Thyroid gland (tissue), 4 donors: ENCODE data around the gene WNK1. TPM values are rescaled to one million over a fixed set of nuclear protein-coding genes. Genes with fewer than 3 reads are reported as not detected.
A peak's percentile ranks its signal among the peaks of the same experiment; 100 is the strongest.

Experiments used
- DNase-seq, 2 donors: peaks; one replicate each; pipeline ENCODE4 v3.0.0-alpha.2; 2019
- H3K27ac ChIP-seq, 3 donors: fragments of 200-600 bp; sonication (generic); 1 replicate in 2 of 3; 2 replicates in 1 of 3; pipeline ENCODE4 v1.5.1; 2016 to 2019; ENCODE audit warnings: mild to moderate bottlenecking in 1 of 3, moderate library complexity in 1 of 3
- H3K27me3 ChIP-seq: fragments of 200-600 bp; sonication (generic); one replicate; pipeline ENCODE4 v1.5.1; 2019
- H3K36me3 ChIP-seq, 2 donors: fragments of 200-600 bp; sonication (generic); one replicate each; pipeline ENCODE4 v1.5.1; 2016 to 2019
- H3K4me1 ChIP-seq, 2 donors: fragments of 200-600 bp; sonication (generic); one replicate each; pipeline ENCODE4 v1.5.1; 2017 to 2019
- H3K4me3 ChIP-seq, 3 donors: fragments of 200-600 bp; sonication (generic); replicated peaks in 1 of 3; 1 replicate in 2 of 3; 2 replicates in 1 of 3; pipeline ENCODE4 v1.5.1; 2016; ENCODE audit warnings: mild to moderate bottlenecking in 1 of 3
- H3K9me3 ChIP-seq: fragments of 200-600 bp; sonication (generic); one replicate; pipeline ENCODE4 v1.5.1; 2017
- CTCF ChIP-seq, 6 experiments: fragments of 200-600 bp in 3 of 6; fragments of 450-650 bp in 3 of 6; sonication (generic) in 3 of 6; IDR thresholded peaks; one replicate each; pipeline ENCODE4 v1.5.1; 2016 to 2019; ENCODE audit warnings: antibody characterized with exemption in 6 of 6, mild to moderate bottlenecking in 2 of 6, inconsistent platforms in 1 of 6, moderate library complexity in 1 of 6
- POLR2A ChIP-seq, 2 donors: fragments of 450-650 bp; IDR thresholded peaks; one replicate each; pipeline ENCODE4 v1.6.1; 2017; ENCODE audit warnings: antibody characterized with exemption in 2 of 2, mild to moderate bottlenecking in 2 of 2, moderate library complexity in 1 of 2
- WGBS, 2 donors: methylation state at CpG; one replicate each; pipeline ENCODE4 v1.1.5; 2017; 5-methylcytosine and 5-hydroxymethylcytosine counted together
- intact Hi-C: fragments of 100-400 bp; cut with DNase I; formaldehyde crosslinking; loops from one replicate; pipeline ENCODE4 v1.15.1; 2023
- total RNA-seq, 4 donors: library from RNA; depleted of rRNA; stranded (reverse); fragments of >200 nt; gene quantifications; one replicate each; pipeline ENCODE4 v1.2.3, GENCODE V29; 2016

WNK1 gene
- total RNA-seq, 4 donors from 2014 or later = 90.0 to 211 (median 109) TPM

GRCh38 chr12:938810-939209 lies 186.4 kb downstream of the WNK1 start:
- intact Hi-C loops = no loop called here
- no peak for TF ChIP-seq POLR2A (IDR thresholded peaks at IDR 0.05)
- TF ChIP-seq CTCF (IDR thresholded peaks at IDR 0.05) = no peak

GRCh38 chr12:943051-943450 lies 190.7 kb downstream of the WNK1 start:
- no peaks in the 10 kb centered on the region for H3K27me3 ChIP-seq
- H3K36me3 ChIP-seq = no peaks in the 10 kb centered on the region
- TF ChIP-seq POLR2A (IDR thresholded peaks at IDR 0.05) = no peak
- TF ChIP-seq CTCF (IDR thresholded peaks at IDR 0.05) = no peak
- WGBS, 2 donors = 78 to 95% methylated on average over 6 of the region's 6 CpGs
- no peak for DNase-seq
- peaks cover 3 to 14% of the 10 kb centered on the region in 2 donors for H3K4me1 ChIP-seq
- H3K9me3 ChIP-seq = no peaks in the 10 kb centered on the region
- no peak overlapping the region for H3K4me3 ChIP-seq
- intact Hi-C loops = no loop called here
- H3K27ac ChIP-seq = no peak overlapping the region

More at GRCh38 chr12:938810-939209, 186.4 kb downstream of the WNK1 start:
- DNase-seq = no peak
- no peak overlapping the region for H3K27ac ChIP-seq
- no peak overlapping the region for H3K4me3 ChIP-seq
- 92 to 94% methylated on average over 3 of the region's 3 CpGs for WGBS, 2 donors
- H3K9me3 ChIP-seq = no peaks in the 10 kb centered on the region
- H3K4me1 ChIP-seq = peaks cover 6 to 12% of the 10 kb centered on the region in 2 donors
- H3K27me3 ChIP-seq = no peaks in the 10 kb centered on the region
- no peaks in the 10 kb centered on the region for H3K36me3 ChIP-seq

GRCh38 chr12:944211-944610 lies 191.8 kb downstream of the WNK1 start:
- Histone ChIP-seq H3K27me3 (no peaks in the 10 kb centered on the region), H3K4me1 (peaks cover 4 to 21% of the 10 kb centered on the region in 2 donors), H3K4me3 (no peak overlapping the region), H3K9me3 (no peaks in the 10 kb centered on the region), H3K27ac (no peak overlapping the region), H3K36me3 (no peaks in the 10 kb centered on the region)
- TF ChIP-seq POLR2A (IDR thresholded peaks at IDR 0.05) = no peak
- TF ChIP-seq CTCF (IDR thresholded peaks at IDR 0.05) = no peak
- intact Hi-C loops = no loop called here
- DNase-seq = no peak
- 63 to 64% methylated on average over 7 of the region's 7 CpGs for WGBS, 2 donors

GRCh38 chr12:946212-946611 lies 193.8 kb downstream of the WNK1 start:
- intact Hi-C loops = loop anchor here (5.0 kb wide), 1 partner anchor 129 kb away; no protein-coding TSS in a partner anchor

GRCh38 chr12:946631-947030 lies 194.3 kb downstream of the WNK1 start:
- Histone ChIP-seq H3K36me3 (no peaks in the 10 kb centered on the region), H3K27me3 (no peaks in the 10 kb centered on the region), H3K4me1 (peaks cover 4 to 21% of the 10 kb centered on the region in 2 donors), H3K27ac (no peak overlapping the region), H3K9me3 (no peaks in the 10 kb centered on the region), H3K4me3 (no peak overlapping the region)
- no peak for DNase-seq
- intact Hi-C loops = loop anchor here (5.0 kb wide), 1 partner anchor 129 kb away; no protein-coding TSS in a partner anchor
- TF ChIP-seq POLR2A (IDR thresholded peaks at IDR 0.05) (no peak), CTCF (IDR thresholded peaks at IDR 0.05) (no peak)
- 81 to 87% methylated on average over 6 of the region's 6 CpGs for WGBS, 2 donors

More at GRCh38 chr12:946212-946611, 193.8 kb downstream of the WNK1 start:
- peak overlapping the region in 1 of 3 donors; percentile 17 for H3K27ac ChIP-seq
- no peak overlapping the region for H3K4me3 ChIP-seq
- peaks cover 4 to 21% of the 10 kb centered on the region in 2 donors for H3K4me1 ChIP-seq
- DNase-seq = no peak
- H3K36me3 ChIP-seq = no peaks in the 10 kb centered on the region
- TF ChIP-seq POLR2A (IDR thresholded peaks at IDR 0.05) = no peak
- TF ChIP-seq CTCF (IDR thresholded peaks at IDR 0.05) = no peak
- no peaks in the 10 kb centered on the region for H3K9me3 ChIP-seq
- no peaks in the 10 kb centered on the region for H3K27me3 ChIP-seq
